ENCODE results near the gene VGLL4.

Gene VGLL4

DNA sequence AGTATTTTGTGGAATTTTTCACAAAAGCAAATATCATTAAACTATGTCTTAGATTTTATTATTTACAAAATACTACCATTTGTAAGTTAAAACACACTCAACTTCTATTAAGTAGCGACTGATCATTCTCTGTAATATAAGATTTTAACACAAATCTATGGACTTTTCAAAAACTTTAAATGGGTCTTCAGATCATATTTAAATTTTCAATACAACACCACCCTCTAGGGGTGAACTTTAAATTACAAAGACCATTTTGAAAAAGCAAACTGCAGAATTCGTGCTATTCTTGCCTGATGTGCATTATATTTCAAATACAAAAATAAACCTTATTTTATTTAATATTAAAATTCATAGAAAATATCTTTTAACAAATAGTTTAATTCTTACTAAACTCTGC is 8.2 kb upstream of the VGLL4 start:
- DNase-seq, result peak; percentile 25 to 74

DNA sequence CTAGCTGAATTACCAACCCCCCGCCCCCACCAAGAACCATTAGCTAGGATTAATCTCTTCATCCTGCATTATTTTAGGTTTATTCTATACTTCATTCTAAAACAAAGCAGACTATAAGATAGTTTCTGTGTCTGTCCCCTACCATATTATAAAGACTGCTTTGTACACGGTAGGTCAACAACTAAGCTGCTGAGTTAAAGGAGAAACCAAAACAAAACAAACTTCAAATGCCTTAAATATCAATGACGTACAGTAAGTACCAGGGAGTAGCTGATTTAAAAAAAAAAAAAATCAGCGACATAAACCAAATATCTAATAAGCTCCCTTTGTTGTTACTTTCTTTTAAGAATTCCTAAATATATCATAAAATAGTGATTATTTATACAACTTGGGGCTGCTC is 7.8 kb upstream of the VGLL4 start:
- DNase-seq, result no peak

DNA sequence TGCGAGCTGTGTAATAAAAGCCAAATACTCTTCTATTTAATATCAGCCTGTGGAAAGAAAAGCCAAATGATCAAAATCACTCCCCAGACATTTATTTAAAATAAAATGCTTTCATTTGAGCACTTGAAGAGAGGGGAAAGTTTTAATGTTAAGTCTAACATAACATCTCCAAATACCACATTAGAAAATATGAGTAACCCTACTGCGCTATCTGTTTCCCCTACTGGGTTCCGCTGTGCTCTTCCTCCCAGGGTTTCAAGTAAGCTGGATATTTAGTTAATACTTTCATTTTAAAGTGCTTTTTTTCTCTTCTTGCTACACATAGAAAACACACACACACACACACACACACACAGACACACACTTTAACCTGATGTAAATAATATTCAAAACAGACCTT is 6.7 kb upstream of the VGLL4 start:
- DNase-seq, result no peak

DNA sequence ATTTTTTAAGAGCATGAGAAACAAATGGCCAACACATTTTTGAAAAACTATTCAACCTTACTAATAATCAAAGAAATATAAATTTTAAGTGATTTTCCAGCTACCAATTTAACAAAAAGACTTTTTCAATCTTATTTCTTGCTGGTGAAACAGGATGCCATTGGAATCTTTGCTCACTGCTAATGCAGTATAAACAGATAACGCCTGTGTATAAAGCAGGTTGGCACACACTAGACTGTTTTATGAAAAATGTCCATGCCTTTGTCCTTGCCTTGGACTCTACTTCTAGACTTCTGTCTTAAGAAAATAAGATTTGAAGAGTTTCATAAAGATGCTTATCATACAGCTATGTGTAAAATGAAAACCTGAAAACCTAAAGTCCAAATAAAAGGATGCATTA is 5.0 kb upstream of the VGLL4 start:
- DNase-seq, result no peak

DNA sequence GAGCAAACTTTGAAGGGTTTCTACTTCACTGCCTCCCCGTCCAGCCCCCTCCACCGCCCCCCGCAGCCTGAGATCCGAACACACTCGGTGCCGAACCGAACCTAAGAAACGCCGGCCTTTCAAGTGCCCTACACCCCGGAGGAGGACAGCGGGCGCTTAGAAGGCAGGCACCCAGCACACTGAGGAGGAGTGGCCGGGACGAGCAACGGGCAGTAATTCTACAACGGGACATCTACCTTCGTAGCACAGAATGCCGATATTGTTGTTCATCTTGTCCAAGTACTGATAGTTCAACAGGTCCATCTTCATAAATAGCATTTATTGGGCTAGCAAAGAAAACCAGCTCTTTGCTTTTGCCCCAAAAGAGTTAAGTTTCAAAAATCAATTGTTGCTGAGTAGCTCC is 513 bp downstream of the VGLL4 start:
- peak in 1 of 2 donors; percentile 33 for DNase-seq

DNA sequence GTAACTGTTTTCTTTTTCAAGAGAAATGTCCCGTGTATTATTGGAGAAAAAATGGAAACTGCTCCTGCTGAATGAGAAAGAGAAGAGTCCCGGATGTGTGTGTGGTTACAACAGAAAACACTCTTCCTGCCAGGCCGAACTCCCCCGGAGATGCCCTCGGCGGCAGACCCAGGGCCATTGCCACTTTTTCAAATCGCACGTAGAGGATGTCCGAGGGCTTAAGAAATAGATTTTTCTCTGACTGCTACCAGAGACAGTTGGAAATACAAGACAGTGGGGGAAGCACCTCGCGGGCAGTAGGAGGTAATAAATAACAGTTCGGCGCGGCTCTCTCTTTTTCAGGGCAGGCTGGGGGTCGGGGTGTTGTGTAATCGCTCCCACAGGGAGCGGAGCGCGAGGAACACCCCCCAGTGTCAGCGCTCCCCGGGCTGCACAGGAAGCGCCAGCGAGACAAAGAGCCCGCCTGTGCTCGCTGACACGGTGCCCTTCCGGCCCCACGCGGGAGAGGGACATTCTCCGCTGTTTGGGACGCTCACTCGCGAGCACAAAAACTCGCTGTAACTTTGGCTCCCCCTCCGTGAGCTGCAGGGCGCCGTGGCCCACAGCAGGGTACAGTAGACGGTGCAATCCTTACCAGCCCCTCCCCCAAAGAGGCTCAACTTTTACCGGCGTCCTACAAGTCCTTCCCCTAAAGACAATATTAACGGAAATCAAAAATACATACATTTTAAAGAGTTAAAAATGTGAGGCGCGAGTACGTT is 1.1 kb downstream of the VGLL4 start:
- peak; percentile 66 to 70 for DNase-seq

DNA sequence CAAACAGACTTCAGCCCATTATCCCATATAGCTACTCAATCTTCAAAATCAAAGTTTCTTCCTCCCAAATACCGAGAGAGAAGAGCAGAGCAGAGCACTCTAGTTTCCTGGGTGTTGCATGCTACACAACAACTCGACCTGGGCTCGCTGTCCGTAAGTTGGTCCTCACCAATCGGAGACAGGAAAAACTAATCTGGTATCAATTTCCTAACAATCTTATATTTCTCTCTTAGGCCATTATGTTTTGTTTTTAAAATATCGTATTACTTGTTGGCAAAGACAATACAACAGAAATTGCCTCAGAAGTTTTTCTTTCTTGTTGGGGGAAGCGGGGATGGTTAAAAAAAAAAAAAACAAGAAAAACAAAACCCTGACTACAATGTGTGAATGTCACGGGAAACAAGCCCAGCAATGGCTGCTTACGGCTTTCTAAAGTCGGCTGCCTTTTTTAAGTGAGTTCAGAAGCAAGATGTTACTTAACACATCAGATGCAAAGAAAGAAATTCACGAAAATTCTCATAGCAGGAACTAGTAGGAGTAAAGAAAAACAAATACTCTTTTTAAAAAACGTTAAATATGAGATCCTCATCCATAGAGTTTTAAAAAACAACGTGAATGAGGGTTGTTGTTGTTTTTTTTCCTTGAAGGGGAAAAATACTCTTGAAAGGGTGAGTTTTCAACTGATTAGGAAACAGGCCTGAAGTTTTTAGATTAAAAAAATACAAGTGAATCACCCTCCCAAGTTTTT is 1.9 kb downstream of the VGLL4 start:
- peak in 1 of 2 donors; percentile 39 for DNase-seq

DNA sequence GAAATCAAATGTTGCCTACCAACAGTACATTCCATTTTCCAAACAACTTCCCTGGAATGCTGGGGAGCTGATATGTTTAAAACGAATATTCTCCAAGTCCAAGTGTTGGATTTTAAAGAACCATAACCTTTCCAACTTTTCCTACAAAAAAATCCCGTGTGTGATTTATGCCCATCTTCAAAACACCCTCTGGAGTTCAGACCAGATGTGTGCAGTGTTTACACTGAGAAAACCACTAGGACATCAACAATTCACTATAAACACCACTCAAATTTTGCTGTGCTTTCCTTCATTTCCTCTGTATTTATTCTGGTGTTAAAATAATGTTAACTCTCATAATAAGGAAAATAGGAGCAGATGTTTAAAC is 2.4 kb downstream of the VGLL4 start:
- no peak for DNase-seq

DNA sequence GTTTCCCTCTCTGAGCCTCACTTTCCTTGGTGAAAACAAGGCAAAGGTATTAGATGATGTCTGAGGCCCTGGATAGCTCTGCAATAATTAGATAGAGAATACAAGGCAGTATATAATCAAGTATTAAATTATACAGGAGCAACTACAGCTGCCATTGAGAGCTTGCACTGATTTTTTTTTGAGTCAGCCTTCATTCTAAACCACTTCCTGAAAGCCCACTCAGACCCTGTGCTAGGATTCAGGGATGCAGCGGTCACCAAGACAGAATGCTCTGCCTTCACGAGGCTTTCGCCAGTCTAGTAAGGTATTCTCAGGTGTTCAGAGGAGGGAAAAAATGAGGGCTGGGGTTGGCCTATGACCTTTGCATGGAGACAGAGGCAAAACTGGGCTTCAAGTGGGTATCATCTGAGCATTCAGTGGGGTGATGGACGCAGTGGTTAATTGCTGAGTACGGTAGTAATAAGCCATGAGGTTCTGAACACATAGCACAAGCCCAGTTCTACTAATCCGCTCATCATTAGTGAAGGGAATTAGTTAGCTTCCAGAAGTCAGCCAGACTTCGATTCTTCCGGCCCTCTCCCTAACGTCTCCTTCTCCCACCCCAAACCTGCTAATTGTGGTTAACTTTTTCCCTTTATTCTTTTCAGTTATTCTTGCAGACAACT is 3.6 kb downstream of the VGLL4 start:
- DNase-seq, result no peak

DNA sequence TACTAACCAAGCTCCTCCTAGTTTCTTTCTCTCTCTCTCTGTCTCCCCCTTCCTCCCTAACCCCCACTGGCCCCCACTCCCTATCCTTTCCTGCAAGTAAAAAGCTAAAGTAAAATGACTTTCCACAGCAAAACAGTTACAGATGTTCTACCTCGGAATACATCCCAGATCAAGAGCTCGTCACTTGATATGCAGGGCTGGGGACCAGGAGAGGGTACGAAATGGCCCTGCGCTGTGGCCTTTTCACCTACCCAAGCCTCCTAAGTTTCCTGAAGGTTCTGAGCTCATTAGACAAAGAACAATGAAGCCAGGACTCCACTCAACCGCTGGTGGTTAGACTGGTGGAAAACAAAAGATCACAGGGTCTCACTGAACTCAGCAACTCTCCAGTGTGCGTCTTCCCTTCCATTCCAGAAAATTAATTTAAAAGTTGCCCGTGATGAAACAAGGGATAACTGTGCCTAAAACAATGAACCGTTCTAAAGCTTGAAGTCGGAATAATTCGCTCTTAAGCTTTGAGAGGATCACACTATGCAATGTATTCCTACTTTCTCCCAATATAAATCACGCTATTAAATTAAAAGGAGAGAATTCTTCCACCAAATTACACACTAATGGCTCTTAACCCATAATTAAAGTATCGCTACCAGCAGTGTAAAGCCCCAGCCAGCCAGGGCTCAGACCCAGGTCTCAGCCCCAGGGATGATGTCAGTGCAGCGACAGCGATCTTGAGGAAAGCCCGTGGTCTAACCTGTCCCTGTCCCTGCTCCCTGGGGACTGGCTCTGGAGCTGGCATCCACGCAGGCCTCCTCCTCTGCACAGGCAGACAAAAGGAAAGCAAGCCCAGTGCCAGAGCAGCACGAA is 5.0 kb downstream of the VGLL4 start:
- DNase-seq, result no peak

DNA sequence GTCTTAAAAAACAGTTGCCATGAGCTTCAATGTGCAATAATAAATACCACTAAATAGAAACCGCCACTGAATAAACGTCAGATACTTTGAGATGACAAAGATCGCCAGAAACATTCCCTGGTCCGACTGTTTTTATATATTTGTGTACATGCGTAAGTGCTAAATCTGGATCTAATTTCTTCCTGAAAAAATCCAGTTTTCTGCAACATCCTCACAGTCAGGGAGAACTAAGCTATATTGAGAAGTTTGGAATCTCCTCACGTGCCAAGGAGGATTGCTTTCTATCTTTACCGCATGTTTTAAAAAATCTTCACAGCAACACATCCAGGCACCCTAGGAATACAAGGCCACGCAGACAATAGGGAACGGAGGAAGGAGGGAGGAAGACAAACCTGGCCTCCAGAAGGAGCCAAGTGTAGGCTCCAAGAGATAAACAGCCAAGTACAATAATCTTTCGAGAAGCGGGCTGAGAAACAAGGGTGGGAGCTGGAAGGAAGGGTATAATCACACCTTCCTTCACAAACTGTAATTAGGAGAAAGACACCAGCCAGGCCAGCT is 5.7 kb downstream of the VGLL4 start:
- no peak for DNase-seq

DNA sequence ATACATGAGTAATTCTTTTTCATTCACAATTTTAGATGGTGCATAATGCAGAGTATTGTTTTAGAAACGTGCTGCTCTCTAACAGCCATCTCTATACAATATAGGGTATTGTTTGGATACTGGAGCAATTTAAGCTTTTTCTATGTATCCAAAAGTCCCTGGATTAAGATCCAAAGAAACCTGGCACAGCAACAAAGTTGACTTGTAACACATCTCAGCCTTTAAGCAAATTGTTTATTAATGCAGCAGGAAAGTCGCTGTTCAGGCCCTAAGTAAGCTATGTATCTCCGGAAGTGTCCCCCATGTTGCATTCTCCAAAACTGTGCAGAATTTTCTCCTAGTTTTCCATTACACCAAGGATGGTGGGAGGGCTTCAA is 7.3 kb downstream of the VGLL4 start:
- no peak for DNase-seq

DNA sequence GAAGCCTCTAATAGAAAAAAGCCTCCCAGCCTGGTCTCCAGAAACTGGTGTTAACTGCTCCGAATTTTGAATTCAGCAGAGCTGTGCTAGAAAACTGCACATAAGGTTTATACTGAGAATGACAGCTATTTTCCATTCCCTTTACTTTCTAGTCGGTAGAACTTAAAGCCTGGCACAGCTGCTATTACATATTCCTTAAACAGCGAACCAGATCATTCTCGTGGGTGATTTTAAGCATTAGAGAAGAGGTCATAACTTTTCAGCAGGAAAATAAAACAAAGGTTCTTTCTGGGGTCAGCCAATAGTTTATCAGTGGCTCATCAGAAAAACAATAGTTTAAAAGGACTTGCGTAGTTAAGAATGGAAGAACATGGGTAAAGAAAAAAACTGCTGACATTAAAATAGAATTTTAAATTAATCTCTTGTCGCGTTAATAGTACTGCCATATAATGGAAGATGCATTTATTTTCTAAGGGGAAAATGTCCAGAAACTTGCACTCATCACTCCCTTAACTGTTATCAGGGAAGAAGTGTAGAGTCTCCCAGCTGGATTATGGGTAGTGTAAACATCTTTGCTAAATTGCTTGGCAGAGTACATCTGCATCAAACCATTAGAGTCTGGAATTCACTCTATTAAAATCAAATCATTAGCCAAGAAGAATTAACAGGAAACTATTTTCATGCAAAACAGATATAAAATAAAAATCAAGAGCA is 7.9 kb downstream of the VGLL4 start:
- no peak for DNase-seq

DNA sequence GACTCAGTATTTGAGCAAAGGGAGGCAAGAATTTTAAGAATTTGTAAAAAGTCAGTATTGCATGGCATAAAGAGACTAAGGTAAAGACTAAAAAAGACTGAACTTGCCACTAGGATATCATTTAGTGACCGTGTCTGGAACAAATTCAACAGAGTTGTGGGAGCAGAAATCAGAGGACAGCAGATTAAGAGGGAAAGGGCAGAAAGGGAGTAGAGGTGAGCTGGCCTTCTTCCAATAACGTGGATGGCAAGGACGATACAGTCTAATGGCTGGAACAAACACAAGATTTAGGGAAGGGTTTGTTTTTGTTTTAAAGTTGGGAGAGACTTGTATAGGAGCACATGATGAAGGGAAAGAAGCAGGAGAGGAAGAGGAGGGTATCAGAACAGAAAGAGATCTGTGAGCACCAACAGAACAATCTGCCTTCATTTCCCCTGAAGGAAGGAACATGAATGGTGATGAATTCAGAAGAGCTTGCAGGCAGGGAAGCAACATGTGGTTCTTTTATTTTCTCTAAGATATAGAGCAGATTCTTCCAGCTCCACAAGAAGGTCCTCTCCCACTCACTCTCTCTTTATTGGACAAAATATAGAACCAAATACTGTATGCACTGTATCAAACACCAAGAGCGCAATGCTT is 8.6 kb downstream of the VGLL4 start:
- no peak for DNase-seq

DNA sequence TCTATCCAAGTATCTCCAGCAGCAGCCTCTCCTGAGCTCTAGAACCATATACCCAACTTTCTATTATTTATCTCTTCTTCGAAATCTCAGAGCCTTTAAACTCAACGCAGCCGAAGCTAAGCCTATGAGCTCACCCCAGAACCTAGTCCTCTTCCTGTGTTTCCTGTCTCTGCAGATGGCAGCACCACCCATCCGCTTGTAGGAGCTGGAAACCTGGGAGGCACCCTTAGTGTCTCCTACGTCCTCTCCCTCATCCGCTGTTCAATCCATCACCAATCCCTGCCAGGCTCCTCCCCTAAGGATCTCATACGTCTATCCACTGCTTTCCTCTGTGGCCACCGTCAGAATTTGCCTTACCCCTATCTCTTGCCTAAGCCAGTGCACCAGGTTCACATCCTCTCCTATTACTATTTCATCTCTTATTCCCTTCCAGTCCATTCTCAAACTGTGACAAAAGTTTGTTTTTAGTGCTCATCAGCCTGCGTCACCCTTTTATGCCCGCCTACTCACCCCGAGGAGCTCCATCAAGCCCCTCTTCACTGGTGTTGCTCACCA is 9.6 kb downstream of the VGLL4 start:
- DNase-seq, result no peak

DNA sequence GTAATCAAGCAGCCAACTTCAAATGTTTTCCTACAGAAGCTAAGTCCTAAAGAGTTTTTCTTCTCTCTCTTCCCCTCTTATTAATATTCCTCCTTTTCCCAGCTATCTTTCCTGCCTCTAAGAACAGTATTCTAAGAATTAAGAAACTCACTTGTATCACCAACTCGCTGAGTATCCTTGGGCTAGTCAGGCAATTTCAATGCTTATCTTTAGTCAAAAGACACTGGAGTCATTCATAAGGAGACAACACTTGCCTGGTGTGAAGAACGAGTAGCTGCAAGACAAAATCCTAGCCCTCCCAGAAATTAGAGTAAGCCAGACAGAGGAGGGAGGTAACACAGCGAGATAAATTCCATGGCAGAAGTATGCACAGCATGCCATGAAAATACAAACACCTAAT is 10.7 kb downstream of the VGLL4 start:
- no peak for DNase-seq

DNA sequence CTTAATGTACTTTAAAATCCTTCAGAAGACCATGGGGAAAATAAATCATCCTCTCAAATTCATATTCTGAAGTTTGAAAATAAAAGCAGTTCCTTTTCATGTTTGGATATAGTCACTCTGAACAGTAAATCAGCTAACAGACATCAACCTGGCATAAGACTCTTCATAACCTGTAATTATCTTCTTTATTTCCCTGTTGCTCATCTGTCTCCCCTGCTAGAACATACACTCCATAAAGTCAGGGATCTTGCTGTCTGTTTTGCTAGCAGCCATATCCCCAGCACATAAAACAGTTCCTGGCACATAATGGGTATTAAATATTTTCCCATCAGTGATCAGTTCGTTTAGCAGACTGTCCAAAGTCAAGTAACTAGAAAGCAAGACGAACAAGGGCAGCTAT is 11.2 kb downstream of the VGLL4 start:
- no peak for DNase-seq

DNA sequence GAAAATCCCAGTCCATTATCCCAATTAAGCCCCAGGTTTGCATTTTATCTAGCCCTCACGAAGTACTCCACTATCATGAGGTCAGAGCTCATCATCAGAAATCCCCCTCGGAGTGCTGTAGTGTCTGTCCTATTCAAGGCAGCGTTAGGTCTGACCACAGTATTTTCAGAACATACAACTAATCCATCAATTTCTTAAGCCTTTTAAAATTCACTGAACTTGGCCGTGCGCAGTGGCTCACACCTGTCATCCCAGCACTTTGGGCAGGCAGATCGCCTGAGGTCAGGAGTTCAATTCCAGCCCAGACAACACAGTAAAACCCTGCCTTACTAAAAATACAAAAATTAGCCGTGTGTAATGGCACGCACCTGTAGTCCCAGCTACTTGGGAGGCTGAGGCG is 11.9 kb downstream of the VGLL4 start:
- no peak for DNase-seq

DNA sequence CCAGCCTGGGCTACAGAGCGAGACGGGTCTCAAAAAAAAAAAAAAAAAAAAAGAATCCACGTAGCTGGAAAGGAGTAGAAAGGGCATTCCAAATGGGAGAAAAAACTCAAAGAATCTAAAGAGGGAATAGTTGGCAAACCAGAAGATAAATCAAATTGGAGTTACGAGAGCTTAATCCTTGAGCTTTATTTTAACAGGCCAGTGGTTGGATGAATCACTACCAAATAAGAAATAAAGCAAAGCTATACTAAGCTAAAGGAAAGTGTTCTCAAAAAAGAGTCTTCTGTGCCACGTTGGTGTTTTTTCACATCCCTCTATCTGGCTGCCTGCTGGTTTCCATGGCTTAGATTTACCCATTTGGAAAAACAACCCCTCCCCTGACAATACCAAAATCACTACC is 14.0 kb downstream of the VGLL4 start:
- no peak for DNase-seq

DNA sequence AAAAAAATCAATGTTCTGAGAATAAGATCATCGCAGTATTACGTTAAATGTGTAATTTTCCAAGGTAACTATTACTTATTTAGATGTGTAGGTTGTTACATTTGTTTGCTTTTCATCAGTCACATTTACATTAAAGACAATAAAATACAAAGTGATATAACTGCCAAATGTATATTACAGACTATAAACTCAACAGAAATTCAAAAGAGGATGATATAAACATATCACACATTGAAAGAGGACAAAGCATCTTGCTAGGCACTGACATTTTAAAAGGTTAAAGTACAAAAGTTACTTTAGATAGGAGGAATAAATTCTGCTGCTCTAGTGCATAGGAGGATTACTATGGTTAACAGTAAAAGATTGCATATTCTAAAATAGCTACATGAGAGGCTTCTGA is 16.1 kb downstream of the VGLL4 start:
- DNase-seq, result no peak

DNA sequence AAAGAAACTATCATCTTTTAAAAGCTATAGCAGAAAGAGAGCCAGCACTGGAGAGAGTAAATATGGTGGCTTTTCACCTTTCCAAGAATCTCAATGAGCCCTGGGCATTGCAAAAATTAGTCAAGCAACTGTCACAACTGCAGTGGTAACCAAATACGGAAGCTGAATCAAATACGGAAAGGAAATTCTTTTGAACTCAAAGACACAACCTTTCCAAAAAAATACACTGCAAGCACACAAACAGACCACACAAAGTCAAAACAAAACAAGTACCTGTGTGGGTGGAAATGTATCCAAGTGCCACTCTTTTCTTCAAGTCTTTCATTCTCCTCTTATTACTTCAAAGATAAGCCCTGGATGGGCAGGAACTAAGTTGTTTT is 17.6 kb downstream of the VGLL4 start:
- DNase-seq, result no peak
